ENCODE results near the gene FBXW2. TPM values are rescaled to one million over a fixed set of nuclear protein-coding genes. Genes with fewer than 3 reads are reported as not detected.

The FBXW2 gene
- total and polyA plus RNA-seq, 10 of the 15 experiments (the other 5 are each of a cell fraction or from before 2014, with no cell fraction given) = 2.9 to 56.9 (median 39.1) TPM

DNA sequence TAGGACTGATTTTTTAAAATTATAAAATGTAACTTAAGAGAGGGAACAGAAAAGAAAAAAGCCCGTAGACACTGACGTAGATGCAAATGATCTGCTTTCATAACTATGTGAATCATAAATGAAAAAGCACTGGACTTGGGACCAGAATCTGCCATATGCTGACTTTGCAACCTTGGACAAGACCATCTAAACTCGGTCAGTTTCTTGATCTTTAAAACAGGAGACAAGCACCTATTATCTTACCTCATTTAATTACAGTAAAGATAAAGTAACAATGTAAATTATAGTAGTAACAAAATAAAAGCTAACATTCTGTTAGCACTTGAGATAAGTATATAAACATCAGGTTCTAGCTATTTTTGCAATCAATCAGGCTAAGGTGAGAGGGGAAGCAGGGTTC lies 20.0 kb downstream of the FBXW2 start:
- Histone ChIP-seq H3K4me1 (ENCODE audit: control insufficient read depth, insufficient read depth, low read length) (no peaks in the 10 kb centered on the region), H3K4me2 (ENCODE audit: control insufficient read depth, insufficient read depth) (no peak overlapping the region), H3K9ac (ENCODE audit: control insufficient read depth, insufficient read depth, low read length) (no peak overlapping the region), H2AFZ (ENCODE audit: control insufficient read depth, low read depth, low read length) (no peak overlapping the region), H3K27me3 (replicated peaks in 1 of 2; ENCODE audit: control insufficient read depth in 2 of 2, insufficient read depth in 2 of 2, low read length in 1 of 2) (no peaks in the 10 kb centered on the region), H3K9me3 (replicated peaks; ENCODE audit: control insufficient read depth, insufficient read depth, low read length) (no peaks in the 10 kb centered on the region), H4K20me1 (ENCODE audit: control insufficient read depth, insufficient read depth) (no peaks in the 10 kb centered on the region), H3K79me2 (ENCODE audit: control insufficient read depth, insufficient read depth, low read length) (no peaks in the 10 kb centered on the region), H3K4me3 (no peak overlapping the region), H3K27ac (ENCODE audit: control insufficient read depth, insufficient read depth) (no peak overlapping the region), H3K36me3 (ENCODE audit: control insufficient read depth in 2 of 2, insufficient read depth in 2 of 2, low read length in 1 of 2) (peaks cover 2 to 38% of the 10 kb centered on the region in 2 experiments; a peak in 3 of 4 replicates)
- ATAC-seq = no peak
- ChIA-PET CTCF (interaction anchor here (0.7 to 2.2 kb wide), 4 partner anchors 14 to 287 kb away, joined by 4 to 7 read pairs (median 4); no protein-coding TSS in a partner anchor), SMC1A (ENCODE audit: uncharacterized antibody, unreplicated experiment) (interaction anchor here (0.9 to 1.2 kb wide), 2 partner anchors 12 to 287 kb away, joined by 3 to 4 read pairs; no protein-coding TSS in a partner anchor), RAD21 (ENCODE audit: unreplicated experiment) (no interaction called here), POLR2A (interaction anchor here (0.9 kb wide), 1 partner anchor 75 kb away, joined by 4 read pairs; no protein-coding TSS in a partner anchor)
- no TSS peak for BruUV-seq (replicated peaks)
- in situ Hi-C loops (cut with MboI) (no loop called here), intact Hi-C loops (cut with micrococcal nuclease; ENCODE audit: unreplicated experiment) (no loop called here)
- DNase-seq (ENCODE audit: low read depth, low spot score) = no peak
- WGBS (ENCODE audit: insufficient coverage, insufficient replicate concordance, low lambda C conversion rate, missing lambda C conversion rate) = 96% methylated on average over 3 of the region's 3 CpGs
- TF ChIP-seq CHD2 (IDR thresholded peaks at IDR 0.05; ENCODE audit: borderline replicate concordance, low read depth, low read length) (no peak), PAX8 (IDR thresholded peaks at IDR 0.05) (no peak), TARDBP (IDR thresholded peaks at IDR 0.05; ENCODE audit: borderline replicate concordance) (no peak), NR2C1 (IDR thresholded peaks at IDR 0.05) (no peak), MYB (IDR thresholded peaks at IDR 0.05; ENCODE audit: borderline replicate concordance, low read depth, low read length) (no peak), EGR1 (IDR thresholded peaks at IDR 0.05; ENCODE audit: borderline replicate concordance in 1 of 2, low read depth in 2 of 2, low read length in 2 of 2) (no peak), BACH1 (IDR thresholded peaks at IDR 0.05; ENCODE audit: borderline replicate concordance) (no peak), NFXL1 (IDR thresholded peaks at IDR 0.05; ENCODE audit: borderline replicate concordance) (no peak)
- TF ChIP-seq, protein P1, sequence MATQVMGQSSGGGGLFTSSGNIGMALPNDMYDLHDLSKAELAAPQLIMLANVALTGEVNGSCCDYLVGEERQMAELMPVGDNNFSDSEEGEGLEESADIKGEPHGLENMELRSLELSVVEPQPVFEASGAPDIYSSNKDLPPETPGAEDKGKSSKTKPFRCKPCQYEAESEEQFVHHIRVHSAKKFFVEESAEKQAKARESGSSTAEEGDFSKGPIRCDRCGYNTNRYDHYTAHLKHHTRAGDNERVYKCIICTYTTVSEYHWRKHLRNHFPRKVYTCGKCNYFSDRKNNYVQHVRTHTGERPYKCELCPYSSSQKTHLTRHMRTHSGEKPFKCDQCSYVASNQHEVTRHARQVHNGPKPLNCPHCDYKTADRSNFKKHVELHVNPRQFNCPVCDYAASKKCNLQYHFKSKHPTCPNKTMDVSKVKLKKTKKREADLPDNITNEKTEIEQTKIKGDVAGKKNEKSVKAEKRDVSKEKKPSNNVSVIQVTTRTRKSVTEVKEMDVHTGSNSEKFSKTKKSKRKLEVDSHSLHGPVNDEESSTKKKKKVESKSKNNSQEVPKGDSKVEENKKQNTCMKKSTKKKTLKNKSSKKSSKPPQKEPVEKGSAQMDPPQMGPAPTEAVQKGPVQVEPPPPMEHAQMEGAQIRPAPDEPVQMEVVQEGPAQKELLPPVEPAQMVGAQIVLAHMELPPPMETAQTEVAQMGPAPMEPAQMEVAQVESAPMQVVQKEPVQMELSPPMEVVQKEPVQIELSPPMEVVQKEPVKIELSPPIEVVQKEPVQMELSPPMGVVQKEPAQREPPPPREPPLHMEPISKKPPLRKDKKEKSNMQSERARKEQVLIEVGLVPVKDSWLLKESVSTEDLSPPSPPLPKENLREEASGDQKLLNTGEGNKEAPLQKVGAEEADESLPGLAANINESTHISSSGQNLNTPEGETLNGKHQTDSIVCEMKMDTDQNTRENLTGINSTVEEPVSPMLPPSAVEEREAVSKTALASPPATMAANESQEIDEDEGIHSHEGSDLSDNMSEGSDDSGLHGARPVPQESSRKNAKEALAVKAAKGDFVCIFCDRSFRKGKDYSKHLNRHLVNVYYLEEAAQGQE (IDR thresholded peaks at IDR 0.05; ENCODE audit: low read depth, low read length) = no peak
- TF ChIP-seq, protein P2, sequence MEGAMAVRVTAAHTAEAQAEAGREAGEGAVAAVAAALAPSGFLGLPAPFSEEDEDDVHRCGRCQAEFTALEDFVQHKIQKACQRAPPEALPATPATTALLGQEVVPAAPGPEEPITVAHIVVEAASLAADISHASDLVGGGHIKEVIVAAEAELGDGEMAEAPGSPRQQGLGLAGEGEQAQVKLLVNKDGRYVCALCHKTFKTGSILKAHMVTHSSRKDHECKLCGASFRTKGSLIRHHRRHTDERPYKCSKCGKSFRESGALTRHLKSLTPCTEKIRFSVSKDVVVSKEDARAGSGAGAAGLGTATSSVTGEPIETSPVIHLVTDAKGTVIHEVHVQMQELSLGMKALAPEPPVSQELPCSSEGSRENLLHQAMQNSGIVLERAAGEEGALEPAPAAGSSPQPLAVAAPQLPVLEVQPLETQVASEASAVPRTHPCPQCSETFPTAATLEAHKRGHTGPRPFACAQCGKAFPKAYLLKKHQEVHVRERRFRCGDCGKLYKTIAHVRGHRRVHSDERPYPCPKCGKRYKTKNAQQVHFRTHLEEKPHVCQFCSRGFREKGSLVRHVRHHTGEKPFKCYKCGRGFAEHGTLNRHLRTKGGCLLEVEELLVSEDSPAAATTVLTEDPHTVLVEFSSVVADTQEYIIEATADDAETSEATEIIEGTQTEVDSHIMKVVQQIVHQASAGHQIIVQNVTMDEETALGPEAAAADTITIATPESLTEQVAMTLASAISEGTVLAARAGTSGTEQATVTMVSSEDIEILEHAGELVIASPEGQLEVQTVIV (IDR thresholded peaks at IDR 0.05; ENCODE audit: borderline replicate concordance, partially characterized antibody) = no peak
- peak; percentile 7 for FAIRE-seq

Data from GM12878 (cell line).